HG03064 (cell line): ENCODE measurements around the gene GPHN.
"Not testable (repeated sequence)": the region's sequence is repeated elsewhere in the genome, so short reads cannot be mapped to it uniquely, and the experiment has no call there.

ENCODE experiments used
- ATAC-seq: cut with Tn5 transposase; IDR thresholded peaks from one replicate; pipeline ENCODE4 v1.9.1; 2021; ENCODE audit warnings: low read depth; ENCODE audit not compliant: unreplicated experiment

GPHN gene

GRCh38 chr14:66752109-66752508, 244.2 kb downstream of the GPHN start:
- no peak for ATAC-seq

- ATAC-seq, result no peak
These were observed 250.2 kb downstream of the GPHN start for GRCh38 chr14:66758031-66758613.

- no peak for ATAC-seq
These were observed 264.2 kb downstream of the GPHN start for GRCh38 chr14:66772146-66772545.

DNA sequence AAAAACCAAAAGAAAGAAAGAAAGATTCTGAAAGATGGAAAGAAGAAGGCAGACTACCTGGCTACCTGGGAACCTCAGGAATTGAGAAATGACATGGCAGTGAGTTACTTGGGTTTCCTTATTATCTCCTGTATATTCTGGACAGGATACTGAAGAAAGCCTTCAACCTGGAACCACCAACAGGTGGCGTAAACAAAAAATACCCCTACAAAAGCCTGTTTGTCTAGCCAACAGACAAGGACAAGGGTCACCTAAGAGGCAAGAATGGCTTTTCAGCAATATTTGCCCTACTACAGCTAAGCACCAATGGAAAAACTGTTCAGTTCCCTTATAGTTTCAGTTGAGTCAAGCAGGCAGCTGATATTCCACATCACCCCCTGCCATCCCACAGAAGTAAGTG, 274.9 kb downstream of the GPHN start:
- no peak for ATAC-seq

DNA sequence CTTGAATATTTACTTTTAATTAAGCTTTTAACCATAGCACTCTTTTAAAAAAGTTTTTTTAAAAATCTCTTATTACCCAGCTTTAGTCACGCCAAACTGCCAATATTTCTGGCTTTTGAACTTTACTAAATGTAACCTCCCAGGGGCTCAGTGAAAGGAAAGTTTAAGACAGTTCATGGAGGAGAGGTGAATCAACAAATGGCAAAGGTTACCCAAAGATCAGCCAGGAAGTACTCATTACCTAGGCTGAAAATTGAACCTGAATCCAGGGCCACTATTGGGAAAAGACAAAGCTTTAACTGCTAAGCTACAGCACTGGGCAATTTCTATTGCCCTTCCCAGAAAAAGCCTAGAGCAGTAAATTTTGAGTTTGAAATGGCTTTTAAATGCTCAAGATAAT, 282.2 kb downstream of the GPHN start:
- no peak for ATAC-seq

DNA sequence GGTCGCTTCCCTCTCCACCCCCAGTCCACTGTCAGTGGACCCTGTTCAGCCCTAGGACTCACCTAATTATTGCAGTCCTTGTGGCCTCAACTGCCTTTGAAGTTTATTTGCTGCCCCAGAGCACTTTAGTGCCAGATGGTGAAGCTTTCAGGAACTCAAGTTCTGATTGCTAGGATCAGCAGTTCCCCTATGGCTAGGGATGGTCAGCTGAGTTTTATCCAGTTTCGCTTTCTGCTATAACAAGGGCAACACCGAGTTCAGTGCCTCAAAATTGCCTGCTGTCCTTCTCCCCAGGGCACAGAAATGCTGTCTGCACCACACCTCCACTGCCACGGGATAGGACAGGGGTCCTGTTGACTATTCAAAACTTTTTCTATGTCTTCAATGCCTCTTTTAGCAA, 295.0 kb downstream of the GPHN start:
- no peak for ATAC-seq

- no peak for ATAC-seq
These were observed 296.2 kb downstream of the GPHN start for GRCh38 chr14:66804141-66804540.

- no peak for ATAC-seq
These were observed 305.7 kb downstream of the GPHN start for GRCh38 chr14:66813636-66814035.

DNA sequence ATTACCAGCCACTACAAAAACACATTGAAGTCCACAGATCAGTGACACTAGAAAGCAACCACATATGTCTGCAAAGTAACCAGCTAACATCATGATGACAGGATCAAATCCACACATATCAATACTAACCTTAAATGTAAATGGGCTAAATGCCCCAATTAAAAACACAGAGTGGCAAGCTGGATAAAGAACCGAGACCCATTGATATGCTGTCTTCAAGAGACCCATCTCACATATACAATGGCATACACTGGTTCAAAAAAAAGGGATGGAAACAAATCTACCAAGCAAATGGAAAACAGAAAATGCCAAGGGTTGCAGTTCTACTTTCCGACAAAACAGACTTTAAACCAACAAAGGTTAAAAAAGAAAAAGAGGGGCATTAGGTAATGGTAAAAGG, 307.7 kb downstream of the GPHN start:
- ATAC-seq, result no peak

- ATAC-seq, result no peak
These were observed 316.3 kb downstream of the GPHN start for GRCh38 chr14:66824251-66824650.

GRCh38 chr14:66827182-66827581, 319.2 kb downstream of the GPHN start:
- no peak for ATAC-seq

GRCh38 chr14:66831173-66831572, 323.2 kb downstream of the GPHN start:
- ATAC-seq, result no peak

- no peak for ATAC-seq
These were observed 325.9 kb downstream of the GPHN start for GRCh38 chr14:66833816-66834215.

DNA sequence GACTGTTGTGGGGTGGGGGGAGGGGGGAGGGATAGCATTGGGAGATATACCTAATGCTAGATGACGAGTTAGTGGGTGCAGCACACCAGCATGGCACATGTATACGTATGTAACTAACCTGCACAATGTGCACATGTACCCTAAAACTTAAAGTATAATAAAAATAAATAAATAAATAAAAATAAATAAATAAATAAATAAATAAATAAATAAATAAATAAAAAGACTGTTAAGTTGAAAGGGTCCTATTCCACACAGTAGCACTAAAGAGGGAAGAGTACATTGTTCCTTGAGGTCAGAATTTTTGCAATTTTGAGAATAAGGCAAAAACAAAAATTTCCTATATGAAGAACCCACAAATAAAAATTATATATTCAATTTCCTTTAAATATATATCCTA, 329.5 kb downstream of the GPHN start:
- ATAC-seq, result not testable (repeated sequence)

GRCh38 chr14:66842911-66843512, 335.1 kb downstream of the GPHN start:
- ATAC-seq, result no peak

DNA sequence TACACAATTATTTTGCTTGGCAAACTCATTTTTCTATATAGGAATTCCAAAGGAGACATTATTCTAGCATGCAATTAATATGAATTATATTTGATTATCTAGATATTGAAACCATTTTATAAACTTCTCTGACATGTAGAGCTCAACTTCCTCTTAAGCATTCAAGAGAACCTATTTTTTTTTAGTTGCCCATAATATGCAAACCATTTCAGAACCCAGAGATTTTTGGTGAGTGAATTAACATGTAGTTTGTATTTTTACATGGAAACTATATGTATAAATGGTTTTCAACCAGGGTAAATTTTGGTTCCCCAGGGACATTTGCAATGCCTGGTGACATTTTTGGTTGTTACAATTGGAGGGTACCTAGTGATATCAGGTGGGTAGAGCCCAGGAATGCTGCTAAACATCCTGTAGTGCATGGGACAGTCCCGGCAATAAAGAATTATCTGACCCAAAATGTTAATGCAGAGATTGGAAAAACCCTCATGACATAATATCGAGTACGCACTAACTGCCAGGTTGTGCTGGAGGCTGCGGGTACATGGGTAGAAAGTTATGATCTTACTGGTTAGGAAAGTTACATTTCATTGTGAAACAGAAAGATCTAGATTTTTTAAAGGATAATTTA, 342.4 kb downstream of the GPHN start:
- no peak for ATAC-seq

DNA sequence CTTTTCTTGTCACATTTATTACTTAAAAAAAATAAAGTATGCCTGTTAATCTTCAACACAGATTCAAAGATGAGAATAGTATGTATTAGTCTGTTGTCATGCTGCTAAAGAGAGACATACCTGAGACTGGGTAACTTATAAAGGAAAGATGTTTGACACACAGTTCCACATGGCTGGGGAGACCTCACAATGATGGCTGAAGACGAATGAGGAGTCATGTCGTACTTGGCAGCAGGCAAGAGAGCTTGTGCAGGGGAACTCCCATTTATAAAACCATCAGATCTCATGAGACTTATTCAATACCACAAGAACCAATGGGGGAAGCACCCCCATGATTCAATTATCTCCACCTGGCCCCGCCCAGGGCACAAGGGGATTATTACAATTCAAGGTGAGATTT, 345.4 kb downstream of the GPHN start:
- no peak for ATAC-seq

DNA sequence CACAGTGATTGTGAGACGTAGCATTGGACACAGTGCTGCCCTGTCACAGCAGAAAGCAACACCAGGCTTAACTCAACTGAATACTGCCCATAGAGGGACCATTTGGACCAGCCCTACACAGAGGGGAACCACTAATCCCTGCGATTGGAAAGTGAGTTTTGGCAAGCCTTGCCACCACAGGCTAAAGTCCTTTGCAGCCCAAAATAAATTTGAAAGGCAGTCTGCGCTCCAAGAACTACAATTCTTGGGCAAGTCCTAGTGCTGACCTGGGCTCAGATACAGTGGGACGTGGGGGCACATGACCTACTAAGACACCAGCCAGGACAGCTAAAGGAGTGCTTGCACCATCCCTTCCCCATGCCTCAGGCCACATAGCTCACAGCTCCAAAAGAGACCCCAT, 349.9 kb downstream of the GPHN start:
- ATAC-seq, result no peak

- no peak for ATAC-seq
These were observed 351.2 kb downstream of the GPHN start for GRCh38 chr14:66859063-66859671.

DNA sequence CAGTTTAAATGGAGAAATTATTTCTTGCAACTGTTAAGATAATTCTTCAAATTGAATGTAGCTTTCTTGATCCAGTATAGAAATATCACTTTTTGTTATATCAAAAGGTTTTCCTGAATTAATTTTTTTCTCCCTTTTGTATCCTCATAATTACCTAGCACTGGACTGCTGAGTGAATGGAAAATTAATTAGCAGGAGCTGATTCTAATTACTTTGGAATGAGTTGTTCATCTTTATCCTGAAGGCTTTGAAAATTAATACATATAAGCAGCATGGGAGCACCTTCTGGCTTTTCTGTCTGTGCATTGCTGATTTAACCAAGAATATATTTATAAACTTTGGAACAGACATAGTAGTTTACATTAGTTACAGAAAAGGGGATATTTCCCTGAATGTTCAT, 373.6 kb downstream of the GPHN start:
- ATAC-seq, result no peak

DNA sequence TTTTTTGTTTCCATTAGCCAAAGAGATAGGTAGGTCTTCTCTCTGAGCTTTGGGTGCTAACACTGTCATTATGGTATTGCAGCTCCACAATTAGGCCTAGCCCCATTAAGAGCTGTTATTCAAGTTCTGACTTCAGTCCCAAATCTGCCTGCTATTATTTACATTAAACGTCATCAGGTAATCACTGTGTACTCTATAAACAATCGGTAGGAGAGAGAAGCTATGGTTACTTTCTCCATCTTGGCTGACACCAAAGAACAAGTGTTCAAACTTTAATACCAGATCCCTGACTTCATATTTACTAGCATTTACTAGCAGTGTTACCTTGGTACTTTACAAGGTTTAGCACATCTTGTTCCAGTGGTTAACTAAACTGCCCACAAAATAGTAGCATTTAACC, 376.2 kb downstream of the GPHN start:
- no peak for ATAC-seq

DNA sequence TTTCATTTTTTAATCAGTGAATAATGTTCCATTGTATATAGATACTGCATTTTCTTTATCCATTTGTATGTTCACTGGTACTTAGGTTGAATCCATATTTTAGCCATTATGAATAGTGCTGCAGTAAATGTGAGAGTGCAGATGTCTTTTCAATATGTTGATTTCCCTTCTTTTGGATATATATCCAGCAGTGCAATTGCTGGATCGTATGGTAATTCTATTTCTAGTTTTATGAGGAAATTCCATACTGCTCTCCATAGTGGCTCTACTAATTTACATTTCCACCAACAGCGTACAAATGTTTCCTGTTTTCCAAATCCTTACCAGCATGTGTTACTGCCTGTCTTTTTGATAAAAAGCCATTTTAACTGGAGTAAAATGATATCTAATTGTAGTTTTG, 392.8 kb downstream of the GPHN start:
- no peak for ATAC-seq
